Calu3 (cell line): ENCODE results near the gene SLC39A7. TPM values are rescaled to one million over a fixed set of nuclear protein-coding genes. Genes with fewer than 3 reads are reported as not detected.
"Not testable (repeated sequence)": the region's sequence is repeated elsewhere in the genome, so short reads cannot be mapped to it uniquely, and the experiment has no call there.

Experiments
- BruUV-seq: library from RNA; stranded (reverse); fragments of 400-500 nt; replicated peaks from 2 replicates; lab custom pipeline; 2021; lab: Mats Ljungman, UMichigan
- CTCF ChIA-PET: fragments of 300-600 bp; sonication (Branson Sonifier 250); formaldehyde crosslinking; loops from one replicate; lab custom pipeline; 2022; ENCODE audit warnings: antibody characterized with exemption; lab: Charles Lee
- DNase-seq: peaks from one replicate; pipeline ENCODE4 v3.0.0; 2022
- H3K27ac Mint-ChIP-seq: one replicate; pipeline ENCODE4 v1.8.0; 2022; ENCODE audit warnings: mixed read lengths; ENCODE audit not compliant: unreplicated experiment
- H3K27me3 Mint-ChIP-seq: one replicate; pipeline ENCODE4 v1.8.0; 2022; ENCODE audit warnings: mixed read lengths; ENCODE audit not compliant: unreplicated experiment
- H3K36me3 Mint-ChIP-seq: one replicate; pipeline ENCODE4 v1.8.0; 2022; ENCODE audit warnings: mild to moderate bottlenecking, moderate library complexity, mixed read lengths; ENCODE audit not compliant: insufficient read depth, unreplicated experiment
- H3K4me1 Mint-ChIP-seq: one replicate; pipeline ENCODE4 v1.8.0; 2022; ENCODE audit warnings: mild to moderate bottlenecking, low read depth, mixed read lengths; ENCODE audit not compliant: unreplicated experiment
- H3K4me3 Mint-ChIP-seq: one replicate; pipeline ENCODE4 v1.8.0; 2022; ENCODE audit warnings: mild to moderate bottlenecking, low read depth, moderate library complexity, mixed read lengths; ENCODE audit not compliant: unreplicated experiment
- H3K9me3 Mint-ChIP-seq: one replicate; pipeline ENCODE4 v1.8.0; 2022; ENCODE audit warnings: low read depth, mixed read lengths; ENCODE audit not compliant: unreplicated experiment
- intact Hi-C: fragments of 100-400 bp; cut with micrococcal nuclease; formaldehyde crosslinking; loops from one replicate; pipeline ENCODE4 v1.10.0; 2022; ENCODE audit not compliant: unreplicated experiment
- total RNA-seq: library from RNA; stranded (reverse); gene quantifications from 2 replicates; pipeline ENCODE4 v1.2.3, GENCODE V29; 2022
- TF ChIP-seq, protein P1 (sequence below): fragments of 200-600 bp; IDR thresholded peaks from one replicate; pipeline ENCODE4 v1.8.0; 2022; ENCODE audit warnings: antibody characterized with exemption; ENCODE audit not compliant: unreplicated experiment

SLC39A7 gene
- total RNA-seq, 1 experiment from 2014 or later = 201 TPM

DNA sequence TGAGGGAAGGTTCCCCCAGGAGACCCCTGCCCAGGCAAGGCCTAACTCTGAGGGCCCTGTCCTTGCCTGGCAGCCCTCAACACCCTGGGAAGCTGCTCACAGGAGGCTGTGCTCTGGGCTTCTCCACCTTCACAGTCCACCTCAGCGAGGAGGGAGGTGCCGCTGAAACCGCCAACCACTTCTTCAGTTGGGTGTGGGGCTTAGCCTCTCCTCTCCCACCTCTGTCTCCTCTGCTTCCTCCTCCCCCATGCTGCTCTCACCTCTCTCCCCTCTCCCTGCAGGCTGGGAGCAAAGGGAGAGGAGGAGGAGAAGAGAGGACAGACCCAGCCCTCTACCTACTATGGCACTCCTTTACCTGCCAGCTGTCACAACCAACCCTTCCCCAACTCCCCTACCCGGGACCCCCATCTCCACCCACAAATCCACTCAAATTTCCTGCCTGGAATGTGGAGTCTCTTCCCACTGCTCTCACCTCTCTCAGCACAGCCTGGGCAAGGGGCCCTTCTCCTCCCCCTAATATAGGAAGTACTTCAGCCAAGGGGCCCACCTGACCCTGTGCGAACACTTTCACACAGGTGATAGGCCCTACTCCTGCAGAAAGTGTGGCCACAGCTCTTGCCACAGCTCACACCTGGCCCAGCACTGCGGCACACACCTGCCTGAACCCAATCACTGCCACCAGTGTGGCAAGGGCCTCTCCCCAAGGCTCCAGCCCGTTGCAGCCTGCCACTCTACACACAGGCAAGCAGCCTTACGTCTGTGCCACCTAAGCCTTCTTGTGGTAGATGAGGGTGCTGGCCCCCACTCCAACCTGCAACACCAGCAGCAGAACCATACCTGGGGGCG lies 14.8 kb downstream of the SLC39A7 start:
- Mint-ChIP-seq H3K9me3 (no peaks in the 10 kb centered on the region), H3K27me3 (peaks cover 88% of the 10 kb centered on the region), H3K4me1 (peaks cover 18% of the 10 kb centered on the region), H3K4me3 (no peak overlapping the region), H3K36me3 (peaks cover 26% of the 10 kb centered on the region), H3K27ac (no peak overlapping the region)
- intact Hi-C loops = no loop called here
- CTCF ChIA-PET = no interaction called here
- TF ChIP-seq, protein P1, sequence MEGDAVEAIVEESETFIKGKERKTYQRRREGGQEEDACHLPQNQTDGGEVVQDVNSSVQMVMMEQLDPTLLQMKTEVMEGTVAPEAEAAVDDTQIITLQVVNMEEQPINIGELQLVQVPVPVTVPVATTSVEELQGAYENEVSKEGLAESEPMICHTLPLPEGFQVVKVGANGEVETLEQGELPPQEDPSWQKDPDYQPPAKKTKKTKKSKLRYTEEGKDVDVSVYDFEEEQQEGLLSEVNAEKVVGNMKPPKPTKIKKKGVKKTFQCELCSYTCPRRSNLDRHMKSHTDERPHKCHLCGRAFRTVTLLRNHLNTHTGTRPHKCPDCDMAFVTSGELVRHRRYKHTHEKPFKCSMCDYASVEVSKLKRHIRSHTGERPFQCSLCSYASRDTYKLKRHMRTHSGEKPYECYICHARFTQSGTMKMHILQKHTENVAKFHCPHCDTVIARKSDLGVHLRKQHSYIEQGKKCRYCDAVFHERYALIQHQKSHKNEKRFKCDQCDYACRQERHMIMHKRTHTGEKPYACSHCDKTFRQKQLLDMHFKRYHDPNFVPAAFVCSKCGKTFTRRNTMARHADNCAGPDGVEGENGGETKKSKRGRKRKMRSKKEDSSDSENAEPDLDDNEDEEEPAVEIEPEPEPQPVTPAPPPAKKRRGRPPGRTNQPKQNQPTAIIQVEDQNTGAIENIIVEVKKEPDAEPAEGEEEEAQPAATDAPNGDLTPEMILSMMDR = no peak
- no peak for DNase-seq
- BruUV-seq = no TSS peak

- CTCF ChIA-PET = interaction anchor here (0.6 kb wide), 1 partner anchor 18 kb away, joined by 5 read pairs; no protein-coding TSS in a partner anchor
- no TSS peak for BruUV-seq
- intact Hi-C loops = no loop called here
- H3K27ac Mint-ChIP-seq = no peak overlapping the region
- H3K27me3 Mint-ChIP-seq = peaks cover 95% of the 10 kb centered on the region
- no peak for DNase-seq
- H3K36me3 Mint-ChIP-seq = peaks cover 26% of the 10 kb centered on the region
- H3K9me3 Mint-ChIP-seq = no peaks in the 10 kb centered on the region
- H3K4me1 Mint-ChIP-seq = peaks cover 18% of the 10 kb centered on the region
- TF ChIP-seq, protein P1 = no peak
- no peak overlapping the region for H3K4me3 Mint-ChIP-seq
Measured at GRCh38 chr6:33216117-33216649, 15.5 kb downstream of the SLC39A7 start.

- Mint-ChIP-seq H3K4me1 (peaks cover 16% of the 10 kb centered on the region), H3K4me3 (no peak overlapping the region), H3K9me3 (no peaks in the 10 kb centered on the region), H3K27ac (no peak overlapping the region), H3K27me3 (peaks cover 97% of the 10 kb centered on the region), H3K36me3 (peaks cover 21% of the 10 kb centered on the region)
- DNase-seq = no peak
- intact Hi-C loops = no loop called here
- no TSS peak for BruUV-seq
- TF ChIP-seq, protein P1 = no peak
- CTCF ChIA-PET = interaction anchor here (0.5 to 1.5 kb wide), 2 partner anchors 31 to 532 kb away, joined by 3 to 7 read pairs; no protein-coding TSS in a partner anchor
Measured at GRCh38 chr6:33217246-33217645, 16.6 kb downstream of the SLC39A7 start.

GRCh38 chr6:33217681-33218080 lies 17.0 kb downstream of the SLC39A7 start:
- Mint-ChIP-seq H3K27me3 (peaks cover 97% of the 10 kb centered on the region), H3K4me1 (peaks cover 12% of the 10 kb centered on the region), H3K36me3 (peaks cover 17% of the 10 kb centered on the region), H3K27ac (no peak overlapping the region), H3K9me3 (no peaks in the 10 kb centered on the region), H3K4me3 (no peak overlapping the region)
- intact Hi-C loops = no loop called here
- DNase-seq = no peak
- no TSS peak for BruUV-seq
- TF ChIP-seq, protein P1 = no peak
- CTCF ChIA-PET = interaction anchor here (0.5 to 1.5 kb wide), 2 partner anchors 31 to 532 kb away, joined by 3 to 7 read pairs; no protein-coding TSS in a partner anchor

DNA sequence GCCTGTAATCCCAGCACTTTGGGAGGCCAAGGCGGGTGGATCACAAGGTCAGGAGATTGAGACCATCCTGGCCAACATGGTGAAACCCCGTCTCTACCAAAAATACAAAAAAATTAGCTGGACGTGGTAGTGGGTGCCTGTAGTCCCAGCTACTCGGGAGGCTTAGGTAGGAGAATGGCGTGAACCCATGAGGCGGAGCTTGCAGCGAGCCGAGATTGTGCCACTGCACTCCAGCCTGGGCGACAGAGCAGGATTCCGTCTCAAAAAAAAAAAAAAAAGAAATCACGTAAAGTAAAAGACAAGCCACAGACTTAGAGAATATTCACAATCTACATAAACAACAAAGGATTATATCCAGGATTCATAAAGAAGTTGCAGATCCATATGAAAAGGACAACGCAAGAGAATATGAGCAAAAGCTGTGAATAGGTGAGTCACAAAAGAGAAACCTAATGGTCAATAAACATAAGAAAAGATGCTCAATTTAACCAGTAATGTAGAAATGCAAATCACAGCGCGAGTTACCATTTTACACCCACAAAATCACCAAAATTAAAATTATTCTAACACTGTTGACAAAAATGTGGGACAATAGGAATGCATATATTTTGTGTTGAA lies 25.9 kb downstream of the SLC39A7 start:
- H3K4me3 Mint-ChIP-seq, H3K27ac Mint-ChIP-seq, intact Hi-C loops: not testable (repeated sequence)

More for the DNA sequence above, 25.9 kb downstream of the SLC39A7 start:
- H3K9me3 Mint-ChIP-seq, H3K4me1 Mint-ChIP-seq, H3K36me3 Mint-ChIP-seq, CTCF ChIA-PET, DNase-seq, BruUV-seq: not testable (repeated sequence)
- H3K27me3 Mint-ChIP-seq = peaks cover 75% of the 10 kb centered on the region
